ENCODE data around the gene MBNL1.

DNA sequence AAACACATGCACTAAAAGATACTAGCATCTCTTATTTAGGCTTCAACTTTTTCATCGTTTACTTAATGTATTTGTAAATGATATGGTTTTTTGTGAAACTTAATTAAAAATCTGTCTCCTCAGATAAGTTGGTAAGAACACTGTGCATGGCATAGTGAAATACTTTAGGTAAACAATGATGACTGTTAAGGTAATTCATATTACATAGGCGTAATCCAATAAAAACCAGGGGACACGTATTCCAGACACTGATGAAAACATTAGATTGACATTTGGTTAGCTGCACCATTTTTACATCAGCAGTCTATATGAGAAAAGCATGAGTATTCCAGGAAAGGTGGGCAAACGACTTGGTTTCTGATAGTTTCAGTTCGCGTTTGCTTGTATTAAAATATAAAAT, 170.0 kb downstream of the MBNL1 start:
- TF ChIP-seq, protein P1, sequence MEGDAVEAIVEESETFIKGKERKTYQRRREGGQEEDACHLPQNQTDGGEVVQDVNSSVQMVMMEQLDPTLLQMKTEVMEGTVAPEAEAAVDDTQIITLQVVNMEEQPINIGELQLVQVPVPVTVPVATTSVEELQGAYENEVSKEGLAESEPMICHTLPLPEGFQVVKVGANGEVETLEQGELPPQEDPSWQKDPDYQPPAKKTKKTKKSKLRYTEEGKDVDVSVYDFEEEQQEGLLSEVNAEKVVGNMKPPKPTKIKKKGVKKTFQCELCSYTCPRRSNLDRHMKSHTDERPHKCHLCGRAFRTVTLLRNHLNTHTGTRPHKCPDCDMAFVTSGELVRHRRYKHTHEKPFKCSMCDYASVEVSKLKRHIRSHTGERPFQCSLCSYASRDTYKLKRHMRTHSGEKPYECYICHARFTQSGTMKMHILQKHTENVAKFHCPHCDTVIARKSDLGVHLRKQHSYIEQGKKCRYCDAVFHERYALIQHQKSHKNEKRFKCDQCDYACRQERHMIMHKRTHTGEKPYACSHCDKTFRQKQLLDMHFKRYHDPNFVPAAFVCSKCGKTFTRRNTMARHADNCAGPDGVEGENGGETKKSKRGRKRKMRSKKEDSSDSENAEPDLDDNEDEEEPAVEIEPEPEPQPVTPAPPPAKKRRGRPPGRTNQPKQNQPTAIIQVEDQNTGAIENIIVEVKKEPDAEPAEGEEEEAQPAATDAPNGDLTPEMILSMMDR (IDR thresholded peaks at IDR 0.05) = no peak
- TF ChIP-seq EP300 (IDR thresholded peaks at IDR 0.05) (no peak), POLR2AphosphoS5 (IDR thresholded peaks at IDR 0.05) (no peak), POLR2A (IDR thresholded peaks at IDR 0.05) (no peak)
